Muscle of leg (tissue), 16 donors: ENCODE data around the gene FOXO6. TPM values are rescaled to one million over a fixed set of nuclear protein-coding genes. Genes with fewer than 3 reads are reported as not detected.

Experiments
- DNase-seq: peaks from one replicate; pipeline ENCODE4 v3.0.0; 2013
- H3K27ac ChIP-seq: one replicate; pipeline ENCODE4 v1.5.1; 2013; ENCODE audit warnings: mild to moderate bottlenecking, low read length, control low read depth
- H3K27me3 ChIP-seq: one replicate; pipeline ENCODE4 v1.6.1; 2013; ENCODE audit warnings: low read length; ENCODE audit not compliant: control insufficient read depth, insufficient read depth
- H3K36me3 ChIP-seq: one replicate; pipeline ENCODE4 v1.6.1; 2013; ENCODE audit warnings: low read length; ENCODE audit not compliant: control insufficient read depth, insufficient read depth
- H3K4me1 ChIP-seq: one replicate; pipeline ENCODE4 v1.6.1; 2013; ENCODE audit warnings: low read length; ENCODE audit not compliant: control insufficient read depth, insufficient read depth
- H3K4me3 ChIP-seq: one replicate; pipeline ENCODE4 v1.5.1; 2013; ENCODE audit warnings: low read length, control low read depth
- H3K9me3 ChIP-seq: replicated peaks from 2 replicates; pipeline ENCODE4 v1.6.1; 2013; ENCODE audit warnings: low read depth, low read length; ENCODE audit not compliant: control insufficient read depth
- WGBS: methylation state at CpG from one replicate; pipeline ENCODE4 v1.1.5; 2013; ENCODE audit warnings: missing lambda C conversion rate; ENCODE audit not compliant: insufficient coverage; 5-methylcytosine and 5-hydroxymethylcytosine counted together
- long read RNA-seq, 11 donors: transcript quantifications; one replicate each; lab custom pipeline, GENCODE V29; 2026
- polyA plus RNA-seq, 8 donors: library from polyadenylated mRNA; unstranded; fragments of 120-200 nt; gene quantifications; one replicate each; pipeline versions ENCODE4 v1.2.1 to v1.2.3, GENCODE V29; 2013; ENCODE audit warnings: inconsistent platforms in 1 of 8, low replicate concordance in 1 of 8; ENCODE audit not compliant: insufficient read length in 8 of 8, insufficient read depth in 1 of 8
- total RNA-seq: library from RNA; stranded (reverse); fragments of 120-200 nt; gene quantifications from one replicate; pipeline ENCODE4 v1.2.4, GENCODE V29; 2013

Gene FOXO6
- total RNA-seq (3.5 TPM), polyA plus RNA-seq (10 to 100 TPM in 5 of 8 donors, 1 to 10 TPM in 3; 8.8 to 16.2 (median 10.5) TPM)
- long read RNA-seq, donor 1, partial matches to known transcripts = 0 of 2 reads
- long read RNA-seq, donor 1, other reads (novel, unspliced or antisense) = 0 of 2 reads
- long read RNA-seq, donor 2 = 0 reads
- long read RNA-seq, donor 3, transcript FOXO6-201 (2 exons, 2,398 nt) = major isoform, 7 of 7 reads
- long read RNA-seq, donor 3, partial matches to known transcripts = 0 of 7 reads
- long read RNA-seq, donor 3, other reads (novel, unspliced or antisense) = 0 of 7 reads
- long read RNA-seq, donor 4, partial matches to known transcripts = 0 of 2 reads
- long read RNA-seq, donor 4, other reads (novel, unspliced or antisense) = 0 of 2 reads
- long read RNA-seq, donor 5, partial matches to known transcripts = 0 of 3 reads
- long read RNA-seq, donor 5, other reads (novel, unspliced or antisense) = 0 of 3 reads
- long read RNA-seq, donor 6, transcript FOXO6-201 (2 exons, 2,398 nt) = major isoform, 9 of 9 reads
- long read RNA-seq, donor 6, partial matches to known transcripts = 0 of 9 reads
- long read RNA-seq, donor 6, other reads (novel, unspliced or antisense) = 0 of 9 reads
- long read RNA-seq, donor 7, partial matches to known transcripts = 0 of 1 reads
- long read RNA-seq, donor 7, other reads (novel, unspliced or antisense) = 0 of 1 reads
- long read RNA-seq, donor 8, partial matches to known transcripts = 0 of 1 reads
- long read RNA-seq, donor 8, other reads (novel, unspliced or antisense) = 0 of 1 reads
- long read RNA-seq, donor 9, partial matches to known transcripts = 0 of 2 reads
- long read RNA-seq, donor 9, other reads (novel, unspliced or antisense) = 0 of 2 reads
- long read RNA-seq, donor 10, partial matches to known transcripts = 0 of 2 reads
- long read RNA-seq, donor 10, other reads (novel, unspliced or antisense) = 0 of 2 reads
- long read RNA-seq, donor 11, partial matches to known transcripts = 8 of 11 reads
- long read RNA-seq, donor 11, other reads (novel, unspliced or antisense) = 0 of 11 reads

GRCh38 chr1:41360786-41361494 lies at the start of gene FOXO6:
Gene FOXO6 (plus strand): TSS chr1:41361434.
- WGBS = 3% methylated on average over 53 of the region's 63 CpGs
- Histone ChIP-seq H3K36me3 (peaks cover 6% of the 10 kb centered on the region), H3K4me3 (peak within 1 kb of the TSS; percentile 54), H3K27me3 (peaks cover 22% of the 10 kb centered on the region), H3K27ac (peak within 1 kb of the TSS; percentile 77), H3K4me1 (peaks cover 82% of the 10 kb centered on the region), H3K9me3 (no peaks in the 10 kb centered on the region)
- peak; percentile 99 for DNase-seq

- H3K27ac ChIP-seq = no peak overlapping the region
- no peaks in the 10 kb centered on the region for H3K4me1 ChIP-seq
- H3K9me3 ChIP-seq = peaks cover 2% of the 10 kb centered on the region
- H3K4me3 ChIP-seq = no peak overlapping the region
- no peaks in the 10 kb centered on the region for H3K36me3 ChIP-seq
- peak; percentile 41 for DNase-seq
- peaks cover 3% of the 10 kb centered on the region for H3K27me3 ChIP-seq
- WGBS = 38% methylated on average over 2 of the region's 4 CpGs
Observed at GRCh38 chr1:41312991-41313645, 48.1 kb upstream of the FOXO6 start.

- DNase-seq = no peak
- Histone ChIP-seq H3K4me3 (no peak overlapping the region), H3K4me1 (no peaks in the 10 kb centered on the region), H3K27me3 (peaks cover 3% of the 10 kb centered on the region), H3K36me3 (no peaks in the 10 kb centered on the region), H3K27ac (no peak overlapping the region), H3K9me3 (no peaks in the 10 kb centered on the region)
- 42% methylated on average over 5 of the region's 7 CpGs for WGBS
Observed at GRCh38 chr1:41313661-41314131, 47.5 kb upstream of the FOXO6 start.

GRCh38 chr1:41314376-41315145 lies 46.7 kb upstream of the FOXO6 start:
- no peaks in the 10 kb centered on the region for H3K9me3 ChIP-seq
- no peaks in the 10 kb centered on the region for H3K36me3 ChIP-seq
- H3K4me3 ChIP-seq = no peak overlapping the region
- H3K4me1 ChIP-seq = peaks cover 3% of the 10 kb centered on the region
- 50% methylated on average over 7 of the region's 11 CpGs for WGBS
- DNase-seq = no peak
- peaks cover 3% of the 10 kb centered on the region for H3K27me3 ChIP-seq
- H3K27ac ChIP-seq = no peak overlapping the region

GRCh38 chr1:41315146-41315822 lies 46.0 kb upstream of the FOXO6 start:
- Histone ChIP-seq H3K4me3 (no peak overlapping the region), H3K27ac (no peak overlapping the region), H3K9me3 (no peaks in the 10 kb centered on the region), H3K4me1 (peaks cover 10% of the 10 kb centered on the region), H3K36me3 (no peaks in the 10 kb centered on the region), H3K27me3 (peaks cover 3% of the 10 kb centered on the region)
- no peak for DNase-seq
- WGBS = 55% methylated on average over 11 of the region's 15 CpGs

- no peak overlapping the region for H3K27ac ChIP-seq
- H3K27me3 ChIP-seq = peaks cover 3% of the 10 kb centered on the region
- no peaks in the 10 kb centered on the region for H3K36me3 ChIP-seq
- H3K4me1 ChIP-seq = peaks cover 16% of the 10 kb centered on the region
- no peaks in the 10 kb centered on the region for H3K9me3 ChIP-seq
- DNase-seq = no peak
- H3K4me3 ChIP-seq = no peak overlapping the region
- 76% methylated on average over 3 of the region's 3 CpGs for WGBS
Observed at GRCh38 chr1:41315871-41316270, 45.4 kb upstream of the FOXO6 start.

- H3K4me1 ChIP-seq = peaks cover 28% of the 10 kb centered on the region
- DNase-seq = no peak
- H3K27me3 ChIP-seq = peaks cover 5% of the 10 kb centered on the region
- H3K36me3 ChIP-seq = no peaks in the 10 kb centered on the region
- WGBS = 100% methylated on average over 2 of the region's 6 CpGs
- no peak overlapping the region for H3K27ac ChIP-seq
- no peak overlapping the region for H3K4me3 ChIP-seq
- H3K9me3 ChIP-seq = no peaks in the 10 kb centered on the region
Observed at GRCh38 chr1:41317361-41317760, 43.9 kb upstream of the FOXO6 start.

GRCh38 chr1:41318135-41318534 lies 43.1 kb upstream of the FOXO6 start:
- H3K36me3 ChIP-seq = no peaks in the 10 kb centered on the region
- no peak for DNase-seq
- no peak overlapping the region for H3K4me3 ChIP-seq
- H3K27me3 ChIP-seq = peaks cover 5% of the 10 kb centered on the region
- no peaks in the 10 kb centered on the region for H3K9me3 ChIP-seq
- peaks cover 28% of the 10 kb centered on the region for H3K4me1 ChIP-seq
- no CpG with 5 or more reads among the region's 1 CpG for WGBS
- H3K27ac ChIP-seq = no peak overlapping the region
